Astrocyte (in vitro differentiated cells and primary cell): ENCODE measurements around the gene ACTR5.

ENCODE experiments used
- EZH2 ChIP-seq: IDR thresholded peaks from 2 replicates; pipeline ENCODE4 v1.6.1; 2012; ENCODE audit warnings: mild to moderate bottlenecking, low read length, inconsistent platforms; ENCODE audit not compliant: insufficient read depth
- TF ChIP-seq, protein P1 (sequence below): IDR thresholded peaks from 2 replicates; pipeline ENCODE4 v1.5.1; 2011; ENCODE audit warnings: low read depth, mild to moderate bottlenecking, inconsistent platforms, low read length, moderate library complexity; ENCODE audit not compliant: insufficient read depth

DNA sequence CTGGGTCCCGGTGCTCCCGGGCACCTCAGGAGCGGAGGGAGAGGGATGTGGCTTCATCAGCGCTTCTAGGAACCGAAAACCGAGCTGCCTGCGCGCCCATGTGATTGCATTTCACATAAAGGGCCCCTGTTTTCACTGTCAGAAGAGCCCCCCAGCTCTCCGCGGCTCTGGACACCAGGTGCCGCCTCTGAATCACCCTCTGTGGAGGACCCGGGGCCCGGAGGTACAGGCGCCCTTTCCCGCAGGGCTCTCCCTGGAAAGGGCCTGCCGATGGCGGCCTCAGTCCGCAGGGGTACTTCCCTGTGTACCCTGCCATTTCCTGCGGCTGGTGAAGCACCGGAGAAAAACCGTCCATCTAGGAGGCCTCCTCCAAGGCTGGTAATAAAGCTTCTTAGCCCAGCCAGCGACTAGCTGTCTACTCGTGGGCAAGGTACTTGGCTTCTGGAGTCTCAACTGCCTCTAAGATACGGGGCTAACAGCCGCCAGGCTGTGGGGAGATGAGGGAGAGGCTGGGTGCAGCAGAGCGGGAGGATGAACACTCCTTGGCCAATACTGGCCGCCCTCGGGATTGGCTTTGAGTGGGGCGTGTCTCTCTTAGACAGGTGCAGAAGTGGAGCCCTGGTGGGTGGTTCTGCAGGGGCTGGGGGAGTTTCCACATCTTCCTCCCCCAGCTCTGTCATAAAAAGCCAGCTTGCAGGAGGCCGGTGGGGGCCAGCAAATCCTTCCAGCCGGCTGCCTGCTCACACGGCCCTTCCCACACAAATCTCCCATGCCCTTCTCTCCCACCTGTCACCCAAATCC lies 58.8 kb downstream of the ACTR5 start:
- TF ChIP-seq, protein P1, sequence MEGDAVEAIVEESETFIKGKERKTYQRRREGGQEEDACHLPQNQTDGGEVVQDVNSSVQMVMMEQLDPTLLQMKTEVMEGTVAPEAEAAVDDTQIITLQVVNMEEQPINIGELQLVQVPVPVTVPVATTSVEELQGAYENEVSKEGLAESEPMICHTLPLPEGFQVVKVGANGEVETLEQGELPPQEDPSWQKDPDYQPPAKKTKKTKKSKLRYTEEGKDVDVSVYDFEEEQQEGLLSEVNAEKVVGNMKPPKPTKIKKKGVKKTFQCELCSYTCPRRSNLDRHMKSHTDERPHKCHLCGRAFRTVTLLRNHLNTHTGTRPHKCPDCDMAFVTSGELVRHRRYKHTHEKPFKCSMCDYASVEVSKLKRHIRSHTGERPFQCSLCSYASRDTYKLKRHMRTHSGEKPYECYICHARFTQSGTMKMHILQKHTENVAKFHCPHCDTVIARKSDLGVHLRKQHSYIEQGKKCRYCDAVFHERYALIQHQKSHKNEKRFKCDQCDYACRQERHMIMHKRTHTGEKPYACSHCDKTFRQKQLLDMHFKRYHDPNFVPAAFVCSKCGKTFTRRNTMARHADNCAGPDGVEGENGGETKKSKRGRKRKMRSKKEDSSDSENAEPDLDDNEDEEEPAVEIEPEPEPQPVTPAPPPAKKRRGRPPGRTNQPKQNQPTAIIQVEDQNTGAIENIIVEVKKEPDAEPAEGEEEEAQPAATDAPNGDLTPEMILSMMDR, result no peak
- no peak for TF ChIP-seq EZH2
